Activated naive CD8-positive, alpha-beta T cell (primary cell): Measurements from ENCODE around the gene IFITM2.
A peak's percentile ranks its signal among the peaks of the same experiment; 100 is the strongest.
"Not testable (repeated sequence)": the region's sequence is repeated elsewhere in the genome, so short reads cannot be mapped to it uniquely, and the experiment has no call there.

Experiments
- H3K27ac Mint-ChIP-seq: one replicate; pipeline ENCODE4 v1.8.0; 2021; ENCODE audit warnings: mixed read lengths
- H3K27me3 Mint-ChIP-seq: one replicate; pipeline ENCODE4 v1.8.0; 2021; ENCODE audit warnings: mixed read lengths
- H3K36me3 Mint-ChIP-seq: one replicate; pipeline ENCODE4 v1.8.0; 2021; ENCODE audit warnings: mixed read lengths
- H3K4me1 Mint-ChIP-seq: one replicate; pipeline ENCODE4 v1.8.0; 2021; ENCODE audit warnings: low read depth, mixed read lengths
- H3K4me3 Mint-ChIP-seq: one replicate; pipeline ENCODE4 v1.8.0; 2021; ENCODE audit warnings: mild to moderate bottlenecking, mixed read lengths
- H3K9me3 Mint-ChIP-seq: one replicate; pipeline ENCODE4 v1.8.0; 2021; ENCODE audit warnings: low read depth, mixed read lengths

IFITM2 gene

GRCh38 chr11:344836-345578, 37.4 kb downstream of the IFITM2 start:
- H3K9me3 Mint-ChIP-seq, result no peaks in the 10 kb centered on the region
- H3K36me3 Mint-ChIP-seq, result peaks cover 2% of the 10 kb centered on the region

GRCh38 chr11:346529-346928, 38.9 kb downstream of the IFITM2 start:
- Mint-ChIP-seq H3K4me1 (peaks cover 22% of the 10 kb centered on the region), H3K27ac (no peak overlapping the region), H3K27me3 (no peaks in the 10 kb centered on the region), H3K9me3 (no peaks in the 10 kb centered on the region), H3K4me3 (no peak overlapping the region), H3K36me3 (peaks cover 1% of the 10 kb centered on the region)

More at GRCh38 chr11:344836-345578, 37.4 kb downstream of the IFITM2 start:
- no peak overlapping the region for H3K27ac Mint-ChIP-seq
- no peaks in the 10 kb centered on the region for H3K27me3 Mint-ChIP-seq
- H3K4me1 Mint-ChIP-seq, result peaks cover 23% of the 10 kb centered on the region
- H3K4me3 Mint-ChIP-seq, result no peak overlapping the region

- H3K27me3 Mint-ChIP-seq, H3K4me3 Mint-ChIP-seq, H3K27ac Mint-ChIP-seq, H3K9me3 Mint-ChIP-seq, H3K36me3 Mint-ChIP-seq: not testable (repeated sequence)
- H3K4me1 Mint-ChIP-seq, result peaks cover 33% of the 10 kb centered on the region
These were observed 41.8 kb downstream of the IFITM2 start for GRCh38 chr11:349270-349954.

GRCh38 chr11:350033-350722, 42.6 kb downstream of the IFITM2 start:
- not testable (repeated sequence) for H3K9me3 Mint-ChIP-seq, H3K27me3 Mint-ChIP-seq, H3K36me3 Mint-ChIP-seq, H3K4me3 Mint-ChIP-seq
- H3K4me1 Mint-ChIP-seq, result peaks cover 38% of the 10 kb centered on the region
- peak overlapping the region; percentile 80 for H3K27ac Mint-ChIP-seq

GRCh38 chr11:350723-351255, 43.2 kb downstream of the IFITM2 start:
- H3K27me3 Mint-ChIP-seq, result no peaks in the 10 kb centered on the region
- H3K4me3 Mint-ChIP-seq, result no peak overlapping the region
- H3K4me1 Mint-ChIP-seq, result peaks cover 39% of the 10 kb centered on the region
- peak overlapping the region; percentile 80 for H3K27ac Mint-ChIP-seq
- H3K9me3 Mint-ChIP-seq, result no peaks in the 10 kb centered on the region
- H3K36me3 Mint-ChIP-seq, result no peaks in the 10 kb centered on the region

- Mint-ChIP-seq H3K27me3 (no peaks in the 10 kb centered on the region), H3K4me3 (no peak overlapping the region), H3K27ac (no peak overlapping the region), H3K4me1 (peaks cover 39% of the 10 kb centered on the region), H3K9me3 (no peaks in the 10 kb centered on the region), H3K36me3 (no peaks in the 10 kb centered on the region)
These were observed 43.8 kb downstream of the IFITM2 start for GRCh38 chr11:351411-351810.

GRCh38 chr11:352456-353031, 44.9 kb downstream of the IFITM2 start:
- no peaks in the 10 kb centered on the region for H3K27me3 Mint-ChIP-seq
- H3K4me1 Mint-ChIP-seq, result peaks cover 39% of the 10 kb centered on the region
- H3K4me3 Mint-ChIP-seq, result no peak overlapping the region
- no peaks in the 10 kb centered on the region for H3K36me3 Mint-ChIP-seq
- no peaks in the 10 kb centered on the region for H3K9me3 Mint-ChIP-seq
- peak overlapping the region; percentile 75 for H3K27ac Mint-ChIP-seq

GRCh38 chr11:353179-353873, 45.7 kb downstream of the IFITM2 start:
- Mint-ChIP-seq H3K4me1 (peaks cover 39% of the 10 kb centered on the region), H3K27ac (peak overlapping the region; percentile 75), H3K27me3 (no peaks in the 10 kb centered on the region), H3K36me3 (no peaks in the 10 kb centered on the region), H3K4me3 (peak overlapping the region; percentile 12), H3K9me3 (no peaks in the 10 kb centered on the region)

GRCh38 chr11:355581-356458, 48.2 kb downstream of the IFITM2 start:
- Mint-ChIP-seq H3K27me3 (peaks cover 2% of the 10 kb centered on the region), H3K4me1 (peaks cover 40% of the 10 kb centered on the region), H3K27ac (peak overlapping the region; percentile 94), H3K4me3 (peak overlapping the region; percentile 86), H3K36me3 (no peaks in the 10 kb centered on the region), H3K9me3 (no peaks in the 10 kb centered on the region)

- Mint-ChIP-seq H3K36me3 (no peaks in the 10 kb centered on the region), H3K27me3 (peaks cover 2% of the 10 kb centered on the region), H3K4me1 (peaks cover 32% of the 10 kb centered on the region), H3K4me3 (no peak overlapping the region), H3K27ac (no peak overlapping the region), H3K9me3 (no peaks in the 10 kb centered on the region)
These were observed 49.0 kb downstream of the IFITM2 start for GRCh38 chr11:356610-357009.

GRCh38 chr11:357582-357981, 50.0 kb downstream of the IFITM2 start:
- peaks cover 31% of the 10 kb centered on the region for H3K4me1 Mint-ChIP-seq
- no peaks in the 10 kb centered on the region for H3K36me3 Mint-ChIP-seq
- H3K9me3 Mint-ChIP-seq, result no peaks in the 10 kb centered on the region
- peaks cover 2% of the 10 kb centered on the region for H3K27me3 Mint-ChIP-seq
- H3K27ac Mint-ChIP-seq, result no peak overlapping the region
- H3K4me3 Mint-ChIP-seq, result no peak overlapping the region

- Mint-ChIP-seq H3K4me3 (no peak overlapping the region), H3K36me3 (no peaks in the 10 kb centered on the region), H3K27me3 (peaks cover 2% of the 10 kb centered on the region), H3K27ac (no peak overlapping the region), H3K4me1 (peaks cover 25% of the 10 kb centered on the region), H3K9me3 (no peaks in the 10 kb centered on the region)
These were observed 50.6 kb downstream of the IFITM2 start for GRCh38 chr11:358129-358800.
